Endodermal cell (in vitro differentiated cells): ENCODE data around the gene IFTAP. TPM values are rescaled to one million over a fixed set of nuclear protein-coding genes. Genes with fewer than 3 reads are reported as not detected.

Source experiments
- DNase-seq: peaks from one replicate; pipeline ENCODE4 v3.0.0-alpha.2; 2017
- H3K27ac ChIP-seq: 2 replicates; pipeline ENCODE4 v1.5.1; 2013; ENCODE audit warnings: mild to moderate bottlenecking, low read depth, low read length, moderate library complexity
- H3K27me3 ChIP-seq: 2 replicates; pipeline ENCODE4 v1.6.1; 2013; ENCODE audit warnings: mild to moderate bottlenecking, low read length, moderate library complexity; ENCODE audit not compliant: insufficient read depth, control insufficient read depth, poor library complexity, severe bottlenecking
- H3K36me3 ChIP-seq: 2 replicates; pipeline ENCODE4 v1.7.0; 2013; ENCODE audit warnings: mild to moderate bottlenecking, low read length, moderate library complexity; ENCODE audit not compliant: control insufficient read depth, insufficient read depth
- H3K4me1 ChIP-seq: one replicate; pipeline ENCODE4 v1.7.0; 2013; ENCODE audit warnings: low read length; ENCODE audit not compliant: control insufficient read depth, insufficient read depth
- H3K4me3 ChIP-seq: 2 replicates; pipeline ENCODE4 v1.5.1; 2013; ENCODE audit warnings: mild to moderate bottlenecking, low read length, moderate library complexity
- H3K9ac ChIP-seq: 2 replicates; pipeline ENCODE4 v1.6.1; 2013; ENCODE audit warnings: mild to moderate bottlenecking, low read length, moderate library complexity; ENCODE audit not compliant: poor library complexity, severe bottlenecking; ENCODE audit errors: extremely low read depth
- H3K9me3 ChIP-seq: 2 replicates; pipeline ENCODE4 v1.6.1; 2013; ENCODE audit warnings: mild to moderate bottlenecking, low read length, moderate library complexity; ENCODE audit not compliant: control insufficient read depth
- H3K27ac Mint-ChIP-seq: 2 replicates; pipeline ENCODE4 v1.8.0; 2020; ENCODE audit warnings: mixed read lengths
- H3K27me3 Mint-ChIP-seq: 2 replicates; pipeline ENCODE4 v1.8.0; 2021; ENCODE audit warnings: mild to moderate bottlenecking, mixed read lengths; ENCODE audit not compliant: insufficient read depth
- H3K36me3 Mint-ChIP-seq: 2 replicates; pipeline ENCODE4 v1.8.0; 2020; ENCODE audit warnings: low read depth, mixed read lengths
- H3K4me1 Mint-ChIP-seq: 2 replicates; pipeline ENCODE4 v1.8.0; 2020; ENCODE audit warnings: mixed read lengths
- H3K4me3 Mint-ChIP-seq: 2 replicates; pipeline ENCODE4 v1.8.0; 2020; ENCODE audit warnings: mild to moderate bottlenecking, moderate library complexity, mixed read lengths
- H3K9me3 Mint-ChIP-seq: 2 replicates; pipeline ENCODE4 v1.8.0; 2020; ENCODE audit warnings: mild to moderate bottlenecking, mixed read lengths
- CTCF ChIP-seq: fragments of 200-600 bp; sonication (generic); conservative IDR thresholded peaks from 2 replicates; pipeline ENCODE4 v1.5.0; 2021; ENCODE audit warnings: antibody characterized with exemption, mild to moderate bottlenecking
- WGBS, 2 experiments: methylation state at CpG; one replicate each; pipeline versions ENCODE4 v1.1.5 to v1.1.7; 2013; ENCODE audit warnings: missing lambda C conversion rate in 2 of 2, mixed read lengths in 1 of 2; ENCODE audit not compliant: insufficient coverage in 1 of 2, insufficient read length in 1 of 2; 5-methylcytosine and 5-hydroxymethylcytosine counted together
- total RNA-seq, 2 donors: library from RNA; stranded (reverse); fragmentation: NEBNext Ultra II Directional in 1 of 2; extraction: Animal tissue kit (Norgen Biotek cat#: 25700) in 1 of 2; gene quantifications; 2 replicates in 1 of 2; 3 replicates in 1 of 2; pipeline ENCODE4 v1.2.1, GENCODE V29; 2021

Gene IFTAP
- total RNA-seq, 2 donors from 2014 or later: 23.9 to 38.6 TPM

- TF ChIP-seq CTCF: no peak
- no peaks in the 10 kb centered on the region for H3K4me1 Mint-ChIP-seq
- no peaks in the 10 kb centered on the region for H3K4me1 ChIP-seq
- WGBS, 2 experiments: 84 to 85% methylated on average over 7 of the region's 7 CpGs
- H3K27ac Mint-ChIP-seq: no peak overlapping the region
- H3K27me3 Mint-ChIP-seq: no peaks in the 10 kb centered on the region
- H3K9ac ChIP-seq: no peak overlapping the region
- no peaks in the 10 kb centered on the region for H3K27me3 ChIP-seq
- H3K27ac ChIP-seq: no peak overlapping the region
- H3K36me3 Mint-ChIP-seq: no peaks in the 10 kb centered on the region
- H3K9me3 ChIP-seq: no peaks in the 10 kb centered on the region
- H3K9me3 Mint-ChIP-seq: no peaks in the 10 kb centered on the region
- no peak overlapping the region for H3K4me3 ChIP-seq
- no peaks in the 10 kb centered on the region for H3K36me3 ChIP-seq
- H3K4me3 Mint-ChIP-seq: no peak overlapping the region
- DNase-seq: no peak
Observed at GRCh38 chr11:36688571-36689291, 94.4 kb downstream of the IFTAP start.

- H3K36me3 Mint-ChIP-seq: no peaks in the 10 kb centered on the region
- 96 to 97% methylated on average over 4 of the region's 4 CpGs for WGBS, 2 experiments
- no peaks in the 10 kb centered on the region for H3K9me3 ChIP-seq
Observed at GRCh38 chr11:36689442-36689841, 95.1 kb downstream of the IFTAP start.

GRCh38 chr11:36692704-36693103 lies 98.4 kb downstream of the IFTAP start:
- 91 to 93% methylated on average over 1 of the region's 1 CpG for WGBS, 2 experiments
- Histone ChIP-seq H3K9ac (no peak overlapping the region), H3K27ac (no peak overlapping the region), H3K4me1 (no peaks in the 10 kb centered on the region), H3K4me3 (no peak overlapping the region), H3K9me3 (no peaks in the 10 kb centered on the region), H3K36me3 (no peaks in the 10 kb centered on the region), H3K27me3 (no peaks in the 10 kb centered on the region)
- no peaks in the 10 kb centered on the region for H3K36me3 Mint-ChIP-seq
- DNase-seq: no peak
- TF ChIP-seq CTCF: no peak
- no peaks in the 10 kb centered on the region for H3K27me3 Mint-ChIP-seq
- no peak overlapping the region for H3K27ac Mint-ChIP-seq
- no peak overlapping the region for H3K4me3 Mint-ChIP-seq
- no peaks in the 10 kb centered on the region for H3K9me3 Mint-ChIP-seq
- H3K4me1 Mint-ChIP-seq: no peaks in the 10 kb centered on the region

More at GRCh38 chr11:36689442-36689841, 95.1 kb downstream of the IFTAP start:
- Mint-ChIP-seq H3K4me1 (no peaks in the 10 kb centered on the region), H3K9me3 (no peaks in the 10 kb centered on the region), H3K27ac (no peak overlapping the region), H3K4me3 (no peak overlapping the region), H3K27me3 (no peaks in the 10 kb centered on the region)
- Histone ChIP-seq H3K4me3 (no peak overlapping the region), H3K27me3 (no peaks in the 10 kb centered on the region), H3K4me1 (no peaks in the 10 kb centered on the region), H3K27ac (no peak overlapping the region), H3K36me3 (no peaks in the 10 kb centered on the region), H3K9ac (no peak overlapping the region)
- no peak for TF ChIP-seq CTCF
- no peak for DNase-seq
